Thyroid gland (tissue), 4 donors: ENCODE data around the gene OXTR.

Experiments used
- CTCF ChIP-seq, 6 experiments: fragments of 200-600 bp in 3 of 6; fragments of 450-650 bp in 3 of 6; sonication (generic) in 3 of 6; IDR thresholded peaks; one replicate each; pipeline ENCODE4 v1.5.1; 2016 to 2019; ENCODE audit warnings: antibody characterized with exemption in 6 of 6, mild to moderate bottlenecking in 2 of 6, inconsistent platforms in 1 of 6, moderate library complexity in 1 of 6
- POLR2A ChIP-seq, 2 donors: fragments of 450-650 bp; IDR thresholded peaks; one replicate each; pipeline ENCODE4 v1.6.1; 2017; ENCODE audit warnings: antibody characterized with exemption in 2 of 2, mild to moderate bottlenecking in 2 of 2, moderate library complexity in 1 of 2

- TF ChIP-seq CTCF (IDR thresholded peaks at IDR 0.05), result no peak
- TF ChIP-seq POLR2A (IDR thresholded peaks at IDR 0.05), result no peak
Observed at GRCh38 chr3:8817486-8817885, 48.1 kb upstream of the OXTR start.
